Calu3 (cell line): ENCODE results near the gene RBP3. TPM values are rescaled to one million over a fixed set of nuclear protein-coding genes. Genes with fewer than 3 reads are reported as not detected.

ENCODE experiments used
- BruUV-seq: library from RNA; stranded (reverse); fragments of 400-500 nt; replicated peaks from 2 replicates; lab custom pipeline; 2021; lab: Mats Ljungman, UMichigan
- CTCF ChIA-PET: fragments of 300-600 bp; sonication (Branson Sonifier 250); formaldehyde crosslinking; loops from one replicate; lab custom pipeline; 2022; ENCODE audit warnings: antibody characterized with exemption; lab: Charles Lee
- DNase-seq: peaks from one replicate; pipeline ENCODE4 v3.0.0; 2022
- H3K27ac Mint-ChIP-seq: one replicate; pipeline ENCODE4 v1.8.0; 2022; ENCODE audit warnings: mixed read lengths; ENCODE audit not compliant: unreplicated experiment
- H3K27me3 Mint-ChIP-seq: one replicate; pipeline ENCODE4 v1.8.0; 2022; ENCODE audit warnings: mixed read lengths; ENCODE audit not compliant: unreplicated experiment
- H3K36me3 Mint-ChIP-seq: one replicate; pipeline ENCODE4 v1.8.0; 2022; ENCODE audit warnings: mild to moderate bottlenecking, moderate library complexity, mixed read lengths; ENCODE audit not compliant: insufficient read depth, unreplicated experiment
- H3K4me1 Mint-ChIP-seq: one replicate; pipeline ENCODE4 v1.8.0; 2022; ENCODE audit warnings: mild to moderate bottlenecking, low read depth, mixed read lengths; ENCODE audit not compliant: unreplicated experiment
- H3K4me3 Mint-ChIP-seq: one replicate; pipeline ENCODE4 v1.8.0; 2022; ENCODE audit warnings: mild to moderate bottlenecking, low read depth, moderate library complexity, mixed read lengths; ENCODE audit not compliant: unreplicated experiment
- H3K9me3 Mint-ChIP-seq: one replicate; pipeline ENCODE4 v1.8.0; 2022; ENCODE audit warnings: low read depth, mixed read lengths; ENCODE audit not compliant: unreplicated experiment
- intact Hi-C: fragments of 100-400 bp; cut with micrococcal nuclease; formaldehyde crosslinking; loops from one replicate; pipeline ENCODE4 v1.10.0; 2022; ENCODE audit not compliant: unreplicated experiment
- total RNA-seq: library from RNA; stranded (reverse); gene quantifications from 2 replicates; pipeline ENCODE4 v1.2.3, GENCODE V29; 2022
- TF ChIP-seq, protein P1 (sequence below): fragments of 200-600 bp; IDR thresholded peaks from one replicate; pipeline ENCODE4 v1.8.0; 2022; ENCODE audit warnings: antibody characterized with exemption; ENCODE audit not compliant: unreplicated experiment

The RBP3 gene
- total RNA-seq, 1 experiment from 2014 or later, result not detected

DNA sequence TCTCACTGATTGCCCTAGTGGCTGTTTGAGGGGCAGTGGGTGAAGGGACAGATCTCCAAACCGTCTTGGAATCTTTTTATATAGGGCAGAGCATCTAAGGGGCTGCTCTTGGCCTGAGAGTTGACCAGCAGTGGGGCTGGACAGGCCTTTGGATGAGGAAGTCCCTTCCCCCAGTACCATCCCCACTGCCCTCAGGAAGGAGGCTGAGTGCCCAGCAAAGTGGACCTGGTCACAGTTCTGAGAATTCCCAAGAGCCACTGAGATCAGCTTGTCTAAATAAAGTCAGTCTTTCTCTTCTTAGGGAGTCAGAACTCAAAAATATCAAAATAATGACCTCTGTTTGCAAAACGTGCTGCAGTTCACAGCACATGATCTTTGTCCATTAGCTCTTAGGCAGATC lies 42.6 kb upstream of the RBP3 start:
- intact Hi-C loops, result no loop called here
- TF ChIP-seq, protein P1, sequence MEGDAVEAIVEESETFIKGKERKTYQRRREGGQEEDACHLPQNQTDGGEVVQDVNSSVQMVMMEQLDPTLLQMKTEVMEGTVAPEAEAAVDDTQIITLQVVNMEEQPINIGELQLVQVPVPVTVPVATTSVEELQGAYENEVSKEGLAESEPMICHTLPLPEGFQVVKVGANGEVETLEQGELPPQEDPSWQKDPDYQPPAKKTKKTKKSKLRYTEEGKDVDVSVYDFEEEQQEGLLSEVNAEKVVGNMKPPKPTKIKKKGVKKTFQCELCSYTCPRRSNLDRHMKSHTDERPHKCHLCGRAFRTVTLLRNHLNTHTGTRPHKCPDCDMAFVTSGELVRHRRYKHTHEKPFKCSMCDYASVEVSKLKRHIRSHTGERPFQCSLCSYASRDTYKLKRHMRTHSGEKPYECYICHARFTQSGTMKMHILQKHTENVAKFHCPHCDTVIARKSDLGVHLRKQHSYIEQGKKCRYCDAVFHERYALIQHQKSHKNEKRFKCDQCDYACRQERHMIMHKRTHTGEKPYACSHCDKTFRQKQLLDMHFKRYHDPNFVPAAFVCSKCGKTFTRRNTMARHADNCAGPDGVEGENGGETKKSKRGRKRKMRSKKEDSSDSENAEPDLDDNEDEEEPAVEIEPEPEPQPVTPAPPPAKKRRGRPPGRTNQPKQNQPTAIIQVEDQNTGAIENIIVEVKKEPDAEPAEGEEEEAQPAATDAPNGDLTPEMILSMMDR, result no peak
- Mint-ChIP-seq H3K9me3 (no peaks in the 10 kb centered on the region), H3K4me3 (no peak overlapping the region), H3K4me1 (no peaks in the 10 kb centered on the region), H3K27ac (no peak overlapping the region), H3K36me3 (no peaks in the 10 kb centered on the region), H3K27me3 (peaks cover 79% of the 10 kb centered on the region)
- DNase-seq, result no peak
- no TSS peak for BruUV-seq
- CTCF ChIA-PET, result no interaction called here

GRCh38 chr10:47306387-47307210 lies 41.6 kb upstream of the RBP3 start:
- CTCF ChIA-PET, result no interaction called here

GRCh38 chr10:47307381-47307780 lies 40.8 kb upstream of the RBP3 start:
- no peak overlapping the region for H3K4me3 Mint-ChIP-seq
- H3K36me3 Mint-ChIP-seq, result no peaks in the 10 kb centered on the region
- H3K4me1 Mint-ChIP-seq, result no peaks in the 10 kb centered on the region
- DNase-seq, result no peak
- H3K9me3 Mint-ChIP-seq, result no peaks in the 10 kb centered on the region
- BruUV-seq, result no TSS peak
- CTCF ChIA-PET, result no interaction called here
- no peak overlapping the region for H3K27ac Mint-ChIP-seq
- TF ChIP-seq, protein P1, result no peak
- intact Hi-C loops, result no loop called here
- H3K27me3 Mint-ChIP-seq, result peaks cover 74% of the 10 kb centered on the region

More at GRCh38 chr10:47306387-47307210, 41.6 kb upstream of the RBP3 start:
- no peak overlapping the region for H3K4me3 Mint-ChIP-seq
- H3K36me3 Mint-ChIP-seq, result no peaks in the 10 kb centered on the region
- H3K4me1 Mint-ChIP-seq, result no peaks in the 10 kb centered on the region
- DNase-seq, result no peak
- intact Hi-C loops, result no loop called here
- no TSS peak for BruUV-seq
- no peak overlapping the region for H3K27ac Mint-ChIP-seq
- H3K27me3 Mint-ChIP-seq, result peaks cover 74% of the 10 kb centered on the region
- no peaks in the 10 kb centered on the region for H3K9me3 Mint-ChIP-seq
- TF ChIP-seq, protein P1, result no peak

DNA sequence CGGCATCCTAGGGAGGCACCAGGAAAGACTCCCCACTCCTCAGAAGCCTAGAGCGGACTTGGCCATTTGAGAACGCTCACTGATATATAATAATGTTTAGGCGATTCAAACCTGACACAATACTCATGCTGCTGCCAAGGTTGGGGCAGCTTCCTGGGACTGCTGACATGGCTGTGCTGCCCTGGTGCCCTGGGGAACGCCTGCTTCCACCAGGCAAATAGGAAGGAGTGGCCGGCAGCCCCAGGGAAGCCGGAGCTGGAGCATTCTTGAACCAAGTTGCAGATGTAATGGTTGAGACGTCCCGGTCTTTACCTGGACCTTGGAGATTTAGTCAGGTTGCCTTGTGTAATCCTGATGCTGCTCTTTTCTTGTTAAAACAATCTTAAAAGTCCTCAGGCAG lies 39.4 kb upstream of the RBP3 start:
- peaks cover 64% of the 10 kb centered on the region for H3K27me3 Mint-ChIP-seq
- DNase-seq, result no peak
- CTCF ChIA-PET, result interaction anchor here (1.6 kb wide), 1 partner anchor 261 kb away, joined by 3 read pairs; no protein-coding TSS in a partner anchor
- no peak overlapping the region for H3K27ac Mint-ChIP-seq
- no TSS peak for BruUV-seq
- no peaks in the 10 kb centered on the region for H3K9me3 Mint-ChIP-seq
- intact Hi-C loops, result no loop called here
- H3K4me3 Mint-ChIP-seq, result no peak overlapping the region
- TF ChIP-seq, protein P1, result no peak
- no peaks in the 10 kb centered on the region for H3K36me3 Mint-ChIP-seq
- H3K4me1 Mint-ChIP-seq, result no peaks in the 10 kb centered on the region
